Activated T-cell treated with anti-CD3 and anti-CD28 coated beads, Interleukin-2, amount 50 U/mL, for 48 hours (primary cell): ENCODE results near the gene FRMD5.

ENCODE experiments used
- DNase-seq, 2 experiments: peaks; one replicate each; pipeline ENCODE4 v3.0.0-alpha.2; 2020

Gene FRMD5

DNA sequence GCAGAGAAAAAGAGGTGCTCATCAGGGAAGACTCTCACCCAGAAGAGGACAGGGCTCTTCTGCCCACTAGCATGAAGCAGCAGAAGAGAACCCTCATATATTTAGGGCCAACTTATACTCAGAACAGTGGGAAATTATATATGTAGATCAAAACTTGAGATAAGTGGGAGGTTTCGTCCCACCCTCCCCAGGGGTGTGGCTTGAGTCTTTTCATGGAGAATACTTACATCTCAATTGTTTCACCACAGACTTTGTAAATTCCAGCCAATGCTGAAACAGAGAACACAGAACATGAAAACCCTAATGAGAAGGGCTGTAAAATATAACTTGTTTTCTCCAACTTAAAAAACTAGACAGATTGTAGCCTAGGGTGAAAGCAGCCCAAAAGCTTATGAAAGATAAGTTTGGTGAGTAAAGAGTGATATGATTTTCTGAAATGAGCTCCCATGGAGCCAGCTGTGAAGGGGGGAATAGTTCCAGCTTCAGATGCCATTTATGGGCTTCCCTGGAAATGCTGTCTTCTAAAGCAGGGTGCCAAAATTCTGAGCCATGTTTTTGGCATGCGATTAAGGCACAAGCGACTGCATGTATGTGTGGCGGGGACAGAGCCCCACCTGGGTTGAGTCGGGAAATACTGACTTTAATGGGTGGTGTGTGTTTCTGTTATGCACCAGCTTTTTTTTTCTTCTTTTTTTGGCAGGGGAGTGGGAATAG lies 275.4 kb downstream of the FRMD5 start:
- DNase-seq, result no peak

GRCh38 chr15:43918717-43919116 lies 276.4 kb downstream of the FRMD5 start:
- no peak for DNase-seq

DNA sequence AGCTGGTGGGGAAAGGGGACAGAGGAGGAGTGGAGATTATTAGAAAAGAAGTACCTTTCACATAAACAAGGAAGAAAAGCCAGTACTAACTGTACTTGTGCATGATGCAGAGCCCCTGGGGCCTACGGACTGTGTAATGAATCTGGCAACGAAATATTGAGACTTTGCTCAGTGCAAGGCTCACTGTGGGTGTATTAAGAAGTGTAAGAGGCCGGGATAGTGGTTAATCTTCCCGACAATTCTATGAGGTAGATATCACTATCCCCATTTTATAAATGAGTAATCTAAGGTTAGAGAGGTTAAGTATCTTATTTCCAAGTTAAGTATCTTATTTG lies 278.8 kb downstream of the FRMD5 start:
- no peak for DNase-seq

DNA sequence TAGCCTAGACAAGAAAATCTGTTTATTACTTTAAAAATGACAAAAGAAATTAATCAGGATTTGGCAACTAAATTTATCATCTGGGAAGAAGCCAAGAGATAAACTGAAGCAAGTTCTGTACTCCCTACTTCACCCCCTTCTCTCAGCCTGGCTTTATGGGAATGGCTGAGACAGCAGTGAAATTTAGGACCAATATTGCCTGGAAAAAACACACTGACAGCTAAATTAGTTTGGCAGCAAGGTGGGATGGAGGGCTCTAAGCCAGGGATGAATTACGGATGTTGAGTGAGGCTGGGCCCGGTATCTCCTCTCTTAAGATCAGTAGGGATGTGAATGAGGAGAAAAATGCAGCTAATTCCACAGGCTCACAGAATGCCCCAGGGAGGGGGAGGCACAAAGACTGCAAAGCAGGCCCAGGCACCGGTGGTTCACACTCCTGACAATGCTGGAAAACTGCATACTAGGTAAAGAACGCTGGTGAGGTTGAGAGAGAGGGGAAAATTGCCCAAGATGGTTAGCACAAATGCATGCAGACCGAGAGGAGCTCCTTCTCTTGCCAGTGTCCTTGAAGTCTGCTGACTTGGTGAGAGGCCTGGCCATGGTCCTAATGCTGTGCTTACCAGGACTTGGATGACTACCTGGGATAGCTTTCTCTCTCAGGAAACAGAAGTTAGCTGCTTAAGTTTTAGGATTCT lies 279.3 kb downstream of the FRMD5 start:
- no peak for DNase-seq

- no peak for DNase-seq
These were observed 281.1 kb downstream of the FRMD5 start for GRCh38 chr15:43913941-43914340.

GRCh38 chr15:43913026-43913780 lies 281.9 kb downstream of the FRMD5 start:
- no peak for DNase-seq

DNA sequence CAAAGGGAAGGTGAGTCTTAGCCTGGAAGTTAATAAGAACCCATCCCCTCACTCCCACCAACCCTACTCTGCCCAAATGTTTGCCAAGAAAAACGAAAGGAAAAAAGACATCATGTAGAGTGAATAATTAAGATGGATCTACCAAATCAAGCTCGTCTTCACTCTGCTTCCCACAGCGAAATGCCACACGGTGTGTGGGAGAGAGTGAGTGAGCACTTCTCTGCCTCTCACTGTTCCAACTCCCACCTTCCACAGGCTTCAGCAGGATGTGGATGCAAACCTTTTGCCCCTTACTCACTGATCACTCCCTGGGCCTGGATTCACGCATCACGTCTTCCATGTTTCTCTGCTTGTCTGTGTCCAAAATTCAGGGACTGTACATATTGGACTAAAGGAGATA lies 282.9 kb downstream of the FRMD5 start:
- DNase-seq, result no peak

- no peak for DNase-seq
These were observed 283.8 kb downstream of the FRMD5 start for GRCh38 chr15:43911235-43911781.

GRCh38 chr15:43908516-43909050 lies 286.5 kb downstream of the FRMD5 start:
- no peak for DNase-seq

GRCh38 chr15:43905755-43906154 lies 289.3 kb downstream of the FRMD5 start:
- DNase-seq, result no peak

DNA sequence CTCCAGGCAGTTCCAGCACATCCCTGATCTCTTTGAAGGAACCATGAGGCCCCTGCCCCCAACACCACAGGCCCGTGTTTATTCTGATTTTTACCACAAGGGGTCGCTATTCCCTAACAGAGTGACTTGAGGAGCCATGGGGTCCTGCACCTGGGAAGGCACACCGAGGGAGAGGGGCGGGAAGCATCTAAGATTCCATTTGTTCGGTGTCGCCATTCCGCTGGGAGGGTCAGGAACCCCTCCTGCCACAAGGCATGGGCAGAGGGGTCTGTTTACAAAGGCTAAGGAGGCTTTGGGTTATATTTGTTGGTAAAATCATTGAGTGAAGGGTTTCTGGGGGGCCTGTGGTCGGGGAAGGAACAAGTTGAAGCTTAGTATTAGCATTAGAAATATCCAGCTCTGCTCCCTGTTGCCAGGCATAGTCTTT lies 291.2 kb downstream of the FRMD5 start:
- DNase-seq, result peak; percentile 72 to 76

DNA sequence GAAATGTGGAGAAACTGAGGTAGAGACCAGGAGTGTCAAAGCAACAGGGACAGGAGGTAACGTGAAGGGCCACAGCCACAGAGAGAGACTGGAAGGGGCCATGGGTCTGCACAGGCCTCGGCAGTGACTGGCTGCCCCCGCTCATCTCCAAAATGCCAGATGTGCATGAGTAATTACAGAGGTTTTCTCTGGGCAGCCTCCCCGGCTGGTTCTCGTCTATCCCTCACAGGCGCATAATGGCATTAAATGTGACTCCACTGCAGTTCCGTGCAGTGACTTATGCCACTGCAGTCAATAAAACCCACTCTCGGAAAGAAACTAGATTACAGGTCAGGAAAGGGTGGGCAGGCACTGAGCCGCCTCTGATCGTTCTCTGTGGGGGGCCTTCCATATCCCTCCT lies 293.6 kb downstream of the FRMD5 start:
- no peak for DNase-seq

DNA sequence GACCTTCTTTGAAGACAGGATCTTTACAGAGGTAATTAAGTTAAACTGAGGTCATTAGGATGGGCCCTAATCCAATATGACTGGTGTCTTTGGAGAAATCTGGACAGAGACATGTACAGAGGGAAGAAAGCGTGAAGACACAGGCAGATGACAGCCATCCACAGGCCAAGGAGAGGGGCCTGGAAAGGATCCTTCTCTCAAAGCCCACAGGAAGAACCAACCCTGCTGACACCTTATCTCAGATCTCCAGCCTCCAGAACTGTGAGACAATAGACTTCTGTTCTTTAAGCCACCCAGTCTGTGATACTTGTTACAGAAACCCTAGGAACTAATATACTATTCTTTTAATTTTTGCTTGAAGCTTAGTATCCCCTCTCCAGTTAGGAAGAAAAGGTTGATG lies 294.1 kb downstream of the FRMD5 start:
- DNase-seq, result no peak

DNA sequence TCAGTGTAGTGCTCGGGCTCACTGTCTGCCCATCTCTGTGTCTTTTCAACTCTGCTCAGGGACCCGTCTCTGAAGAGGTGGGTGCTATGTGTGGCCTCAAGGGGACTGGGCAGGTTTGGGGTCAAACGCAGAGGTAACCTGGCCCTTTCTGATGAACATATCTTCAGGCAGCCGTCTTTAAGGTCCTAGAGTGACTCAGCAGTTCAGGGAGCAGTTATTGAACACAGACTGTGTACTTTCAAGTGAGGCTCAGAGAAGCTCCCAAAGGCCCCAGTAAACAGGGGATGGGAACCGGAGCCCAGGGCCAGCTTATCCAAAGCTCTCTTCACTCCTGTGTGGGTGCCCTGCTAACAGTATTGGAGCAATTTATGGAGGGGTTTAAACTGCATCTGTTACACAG lies 295.1 kb downstream of the FRMD5 start:
- DNase-seq, result no peak

DNA sequence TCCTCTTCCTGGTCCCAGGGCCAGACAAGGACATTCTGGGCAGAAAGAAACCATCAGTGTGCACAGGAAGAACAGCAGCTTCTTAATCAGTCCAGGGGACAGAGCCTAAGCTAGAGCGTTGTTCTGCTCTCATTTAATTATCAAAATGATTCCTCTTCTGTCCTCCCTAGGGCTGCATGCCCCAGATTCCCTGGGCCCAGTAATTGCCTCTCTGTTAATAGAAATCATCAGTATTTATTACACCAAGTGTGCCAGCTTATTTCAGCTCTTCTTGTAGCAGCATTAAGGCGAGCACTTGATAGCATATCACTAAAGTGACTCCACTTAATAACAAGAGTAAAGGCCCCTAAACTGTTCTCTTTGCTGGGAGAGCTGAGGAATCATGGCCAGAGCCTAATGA lies 296.2 kb downstream of the FRMD5 start:
- DNase-seq, result no peak

- DNase-seq, result no peak
These were observed 298.5 kb downstream of the FRMD5 start for GRCh38 chr15:43896543-43896942.

GRCh38 chr15:43895586-43895985 lies 299.5 kb downstream of the FRMD5 start:
- no peak for DNase-seq

DNA sequence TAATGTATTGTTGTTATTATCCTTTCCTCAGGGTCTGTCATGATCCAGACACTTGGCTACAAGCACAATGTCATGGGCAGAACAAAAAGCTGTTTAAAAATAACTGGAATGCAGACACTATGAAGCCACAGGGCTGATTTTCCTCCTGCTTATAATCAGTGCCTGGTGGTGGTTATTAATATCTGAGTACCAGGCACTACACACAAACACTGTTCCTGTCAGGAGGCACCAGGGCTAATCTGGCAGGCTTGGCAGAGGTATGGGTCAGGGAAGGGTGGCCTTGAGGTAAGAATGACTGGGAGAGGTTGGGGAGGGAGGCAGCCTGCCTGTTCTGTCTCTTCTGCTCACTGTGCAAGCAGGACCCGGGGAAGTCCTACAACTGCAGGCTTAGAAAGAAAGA lies 301.1 kb downstream of the FRMD5 start:
- no peak for DNase-seq

DNA sequence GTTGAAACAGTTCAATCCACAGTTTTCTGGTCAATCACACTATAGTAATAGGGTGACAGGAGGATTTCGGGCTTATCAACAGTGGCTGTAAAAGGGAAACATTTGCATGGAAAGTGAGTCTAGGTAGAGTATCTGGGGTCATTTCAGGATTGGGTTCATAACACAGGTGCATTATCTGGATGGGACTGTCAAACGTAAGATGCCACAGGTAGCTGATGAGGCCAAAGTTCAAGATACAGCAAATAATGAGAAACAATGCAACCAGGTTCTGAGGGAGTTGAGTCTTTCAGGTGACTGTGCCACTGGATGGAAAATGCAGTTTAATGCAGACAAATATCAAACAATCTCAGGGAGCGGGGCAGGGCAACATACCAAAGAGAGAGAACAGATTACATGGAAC lies 306.0 kb downstream of the FRMD5 start:
- no peak for DNase-seq

GRCh38 chr15:43887901-43888300 lies 307.2 kb downstream of the FRMD5 start:
- no peak for DNase-seq

DNA sequence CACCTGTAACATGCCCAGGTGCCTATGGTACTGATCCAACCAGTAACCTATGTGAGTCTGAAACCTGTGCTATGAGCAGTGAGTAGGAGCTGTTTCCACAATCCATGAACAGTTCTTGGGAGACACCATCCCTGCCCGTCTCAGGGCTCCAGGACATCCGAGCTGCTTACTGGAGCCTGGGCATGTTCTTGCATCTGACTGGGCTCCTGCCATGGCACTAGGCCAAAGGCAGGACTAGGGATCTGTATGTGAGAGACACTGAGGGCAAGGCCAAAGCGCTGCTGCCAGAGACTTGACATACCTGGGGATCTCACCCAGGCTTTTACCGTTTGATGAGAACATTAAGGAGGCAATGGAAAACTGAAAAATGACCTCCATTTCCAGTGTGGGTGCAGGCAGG lies 308.5 kb downstream of the FRMD5 start:
- DNase-seq, result no peak

- no peak for DNase-seq
These were observed 311.5 kb downstream of the FRMD5 start for GRCh38 chr15:43883571-43883970.

DNA sequence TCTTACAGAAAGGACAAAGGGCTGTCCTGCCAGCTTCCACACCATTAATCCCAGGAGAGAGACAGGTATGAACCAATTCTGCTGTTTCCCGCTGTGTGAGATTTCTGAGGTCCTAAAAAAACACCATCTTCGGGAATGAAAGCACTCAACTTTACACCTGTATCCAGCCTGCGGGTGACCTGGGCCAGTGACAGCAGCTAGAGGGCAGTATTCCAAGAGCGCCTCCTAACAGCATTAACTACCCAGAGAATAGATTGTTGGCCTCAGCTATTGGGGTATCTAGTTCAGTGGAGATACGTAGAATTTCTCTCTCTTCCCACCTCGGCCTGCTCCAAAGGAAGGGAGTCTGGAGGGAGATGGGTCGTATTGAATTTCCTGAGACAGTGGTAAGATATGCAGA lies 313.1 kb downstream of the FRMD5 start:
- DNase-seq, result no peak

DNA sequence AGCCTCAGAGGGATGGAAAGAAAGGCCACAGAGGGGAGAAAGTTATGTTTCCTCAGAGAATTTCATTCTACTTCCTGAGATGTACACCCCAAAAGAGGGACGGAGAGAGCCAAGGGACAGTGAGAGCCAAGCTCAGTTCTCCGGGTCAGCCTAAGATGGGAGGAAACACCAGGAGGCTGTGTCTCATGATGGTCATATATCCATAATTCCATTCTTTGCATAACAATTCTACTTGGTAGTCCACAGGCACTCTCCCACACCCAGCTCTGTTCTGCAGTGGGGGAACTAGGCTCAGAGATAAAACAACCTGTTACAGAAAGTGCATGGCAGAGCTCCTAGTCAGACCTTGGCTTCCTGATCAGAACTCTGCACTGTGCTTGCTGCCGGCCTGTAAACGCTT lies 313.8 kb downstream of the FRMD5 start:
- no peak for DNase-seq
